LoVo (cell line): ENCODE measurements around the gene TMEM117.

ENCODE experiments used
- DNase-seq: peaks from one replicate; pipeline ENCODE4 v3.0.0-alpha.2; 2016; ENCODE audit warnings: low spot score

Gene TMEM117

DNA sequence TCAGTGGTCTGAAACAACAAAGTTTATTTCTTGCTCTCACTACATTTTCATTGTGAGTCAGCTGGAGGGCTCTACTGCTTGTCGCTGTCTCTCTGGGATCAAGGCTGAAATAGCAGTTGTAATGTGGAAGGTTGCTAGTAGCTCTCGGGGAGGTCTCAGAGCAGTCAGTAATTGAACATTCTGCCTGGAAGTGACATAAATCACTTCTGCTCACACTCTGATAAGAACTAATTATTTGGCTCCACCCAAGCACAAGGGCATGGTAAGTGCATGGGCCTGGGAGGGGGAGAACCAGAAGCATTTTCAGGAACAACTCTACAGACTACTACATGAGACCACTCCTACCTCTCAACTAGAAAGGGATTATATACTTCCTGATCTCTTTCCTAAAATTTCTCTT, 128.2 kb downstream of the TMEM117 start:
- no peak for DNase-seq

GRCh38 chr12:43964961-43965360, 129.1 kb downstream of the TMEM117 start:
- DNase-seq, result no peak

DNA sequence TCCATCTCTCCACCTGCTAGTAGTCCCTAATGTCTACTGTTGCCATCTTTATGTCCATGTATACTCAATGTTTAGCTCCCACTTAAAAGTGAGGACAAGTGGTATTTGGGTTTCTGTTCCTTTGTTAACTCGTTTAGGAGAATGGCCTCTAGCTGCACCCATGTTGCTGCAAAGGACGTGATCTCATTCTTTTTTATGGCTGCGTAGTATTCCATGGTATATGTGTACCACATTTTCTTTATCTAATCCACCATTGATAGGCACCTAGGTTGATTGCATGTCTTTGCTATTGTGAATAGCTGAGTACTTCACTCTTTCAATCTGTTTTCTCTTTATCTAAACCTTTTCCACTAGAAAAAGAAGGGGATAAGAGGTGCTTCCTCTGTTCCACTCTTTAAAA, 130.0 kb downstream of the TMEM117 start:
- DNase-seq, result no peak

GRCh38 chr12:43968736-43969135, 132.9 kb downstream of the TMEM117 start:
- no peak for DNase-seq

- DNase-seq, result no peak
These were observed 134.0 kb downstream of the TMEM117 start for GRCh38 chr12:43969882-43970281.

DNA sequence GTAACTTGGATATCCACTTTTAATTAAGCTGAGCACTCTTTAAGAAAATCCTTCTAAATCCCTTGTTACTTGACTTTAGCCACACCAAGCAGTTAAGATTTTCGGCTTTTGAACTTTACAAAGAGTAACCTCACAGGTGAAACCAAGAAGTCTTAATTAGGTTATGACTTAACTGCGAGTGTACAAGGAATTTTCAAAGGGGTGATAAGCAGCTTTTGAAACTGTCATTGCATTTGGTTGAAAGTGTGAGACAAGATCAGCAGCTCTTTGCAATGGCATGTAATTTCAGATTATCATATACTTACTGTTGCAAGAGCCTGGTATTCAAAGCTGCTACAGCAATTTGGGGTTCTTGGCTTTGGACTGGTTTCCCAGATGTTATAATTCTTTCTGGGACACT, 137.5 kb downstream of the TMEM117 start:
- DNase-seq, result no peak

GRCh38 chr12:43973993-43974392, 138.1 kb downstream of the TMEM117 start:
- no peak for DNase-seq

- DNase-seq, result no peak
These were observed 140.1 kb downstream of the TMEM117 start for GRCh38 chr12:43976027-43976426.

GRCh38 chr12:43978556-43978955, 142.7 kb downstream of the TMEM117 start:
- DNase-seq, result no peak

- DNase-seq, result no peak
These were observed 143.6 kb downstream of the TMEM117 start for GRCh38 chr12:43979450-43979849.

- DNase-seq, result no peak
These were observed 144.8 kb downstream of the TMEM117 start for GRCh38 chr12:43980627-43981191.

DNA sequence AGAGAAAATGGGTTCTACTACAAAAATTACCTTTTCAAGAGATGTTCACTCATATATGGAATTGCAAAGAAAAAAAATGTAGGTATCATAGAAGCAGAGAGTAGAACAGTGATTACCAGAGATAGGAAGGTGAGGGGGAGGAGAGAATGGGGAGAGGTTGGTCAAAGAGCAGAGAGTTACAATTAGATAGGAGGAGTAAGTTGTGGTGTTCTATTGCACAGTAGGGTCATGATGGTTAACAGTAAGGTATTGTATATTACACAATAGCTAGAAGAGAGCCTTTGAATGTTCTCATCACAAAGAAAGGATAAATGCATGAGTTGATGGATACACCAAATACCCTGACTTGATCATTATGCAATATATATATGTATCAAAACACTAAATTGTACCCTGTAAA, 145.8 kb downstream of the TMEM117 start:
- DNase-seq, result no peak

- DNase-seq, result no peak
These were observed 146.7 kb downstream of the TMEM117 start for GRCh38 chr12:43982544-43982943.

GRCh38 chr12:43988838-43989560, 153.1 kb downstream of the TMEM117 start:
- DNase-seq, result no peak

- no peak for DNase-seq
These were observed 157.0 kb downstream of the TMEM117 start for GRCh38 chr12:43992856-43993255.

DNA sequence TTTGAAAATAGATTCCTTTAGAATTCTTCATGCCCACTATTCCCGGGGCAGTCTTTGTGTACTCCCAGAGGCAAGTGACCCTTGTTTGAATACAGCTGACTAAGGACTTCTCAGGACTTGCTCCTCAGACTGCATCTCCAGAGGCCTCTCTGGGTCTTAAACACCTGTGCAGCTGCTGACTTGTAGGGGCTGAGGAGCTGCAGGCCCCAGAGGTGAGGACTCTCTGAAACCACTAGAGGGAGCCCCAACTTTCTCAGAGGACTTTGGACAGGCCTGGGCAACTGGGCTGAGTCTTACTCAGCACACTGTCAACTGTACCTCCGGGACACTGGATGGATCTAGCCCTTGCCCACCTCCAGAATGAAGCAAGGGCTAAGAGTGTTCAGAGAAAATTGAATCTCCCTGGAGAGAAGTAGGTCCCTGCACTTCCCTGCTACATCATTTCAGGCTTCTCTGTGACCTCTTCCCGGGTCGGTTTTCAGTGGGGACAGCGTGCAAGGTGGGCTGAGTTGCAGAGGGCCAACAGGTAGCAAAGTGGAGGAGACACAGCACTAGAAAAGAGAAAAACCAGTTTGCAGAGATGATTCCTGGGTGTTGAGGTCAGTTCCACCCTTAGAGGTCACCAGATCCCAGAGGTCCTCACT, 164.6 kb downstream of the TMEM117 start:
- peak; percentile 70 for DNase-seq

DNA sequence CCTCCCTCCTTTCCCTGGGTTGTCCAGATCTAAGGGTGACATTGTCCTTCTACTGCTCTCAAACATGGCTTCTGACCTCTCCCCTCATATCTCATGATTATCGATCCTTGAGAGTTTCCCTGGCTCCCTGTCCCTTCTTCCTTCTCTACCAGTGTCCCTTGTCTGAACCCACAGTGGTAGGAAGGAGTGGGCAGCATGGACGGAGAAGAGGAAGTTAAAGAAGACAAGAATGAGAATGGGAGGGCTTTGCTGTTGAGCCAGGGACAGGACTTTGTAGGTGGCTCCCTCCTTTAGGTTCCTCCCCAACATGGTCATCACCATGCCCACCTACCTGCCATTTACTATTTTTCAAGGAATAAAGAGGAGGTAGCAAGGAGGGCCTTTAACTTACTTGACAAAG, 166.7 kb downstream of the TMEM117 start:
- no peak for DNase-seq

GRCh38 chr12:44003721-44004120, 167.8 kb downstream of the TMEM117 start:
- DNase-seq, result no peak

- DNase-seq, result peak; percentile 71
These were observed 179.6 kb downstream of the TMEM117 start for GRCh38 chr12:44015333-44015941.

DNA sequence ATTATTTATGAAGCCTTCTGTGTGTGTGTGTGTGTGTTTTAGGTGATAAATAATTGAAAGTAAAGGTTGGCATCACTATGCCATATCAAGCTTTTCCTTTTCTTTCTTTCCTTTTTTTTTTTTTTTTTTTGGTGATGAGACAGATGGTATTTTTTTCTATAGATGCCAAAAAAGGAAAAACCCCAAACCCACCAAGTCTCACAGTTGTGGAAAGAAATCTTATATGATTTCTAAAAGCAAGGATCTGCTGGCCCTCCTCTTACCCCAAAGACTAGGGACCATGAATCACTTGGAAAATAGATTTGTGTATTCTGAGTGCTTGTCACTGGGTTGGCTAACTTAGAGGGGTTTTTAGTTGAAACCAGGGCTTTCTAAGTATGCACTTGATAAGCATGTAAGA, 181.3 kb downstream of the TMEM117 start:
- DNase-seq, result no peak

GRCh38 chr12:44019118-44019517, 183.2 kb downstream of the TMEM117 start:
- DNase-seq, result no peak

GRCh38 chr12:44020555-44020954, 184.7 kb downstream of the TMEM117 start:
- no peak for DNase-seq

DNA sequence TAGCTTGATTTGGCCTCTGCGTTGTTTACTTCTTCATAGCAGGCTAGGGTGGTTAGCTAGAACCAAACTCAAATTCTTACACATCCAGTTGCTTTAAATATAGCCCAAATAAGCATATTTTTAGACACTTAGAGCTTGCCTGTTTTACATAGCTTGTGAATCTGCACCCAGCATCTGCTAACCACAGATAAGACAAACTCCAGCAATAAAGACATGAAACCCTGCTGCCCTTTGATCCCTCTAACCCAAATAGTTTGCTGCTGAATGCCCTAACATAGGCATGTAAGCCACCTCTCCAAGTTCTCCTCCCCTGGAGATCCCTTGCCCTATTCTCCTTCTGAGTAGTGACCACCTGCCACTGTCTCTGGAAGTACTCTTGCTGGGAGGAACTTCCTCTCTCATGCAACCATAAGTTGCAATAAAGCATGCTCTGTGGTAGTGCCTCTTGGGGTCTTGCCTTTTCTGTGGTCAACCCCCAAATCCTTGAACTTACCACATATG, 185.6 kb downstream of the TMEM117 start:
- no peak for DNase-seq
